Measurements from ENCODE around the gene NUDT3.

NUDT3 gene

DNA sequence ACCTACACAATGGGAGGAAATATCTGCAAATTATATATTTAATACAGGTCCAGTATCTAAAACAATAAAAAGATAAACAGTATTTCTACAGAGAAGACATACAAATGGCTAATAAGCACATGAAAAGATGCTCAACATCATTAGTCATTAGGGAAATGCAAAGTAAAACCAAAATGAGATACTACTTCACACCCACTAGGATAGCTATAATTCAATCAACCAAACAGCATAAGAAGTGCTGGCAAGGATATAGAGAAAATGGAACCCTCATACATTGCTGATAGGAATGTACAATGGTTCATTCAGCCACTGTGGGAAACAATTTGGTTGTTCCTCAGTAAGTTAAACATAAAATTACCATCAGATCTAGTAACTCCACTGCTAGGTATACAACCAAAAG is 48.7 kb downstream of the NUDT3 start:
- no peak overlapping the region for H3K4me3 ChIP-seq (ENCODE audit: low read depth, low read length)
- no peak overlapping the region for H3K27ac ChIP-seq (ENCODE audit: low read depth, low read length)
- no peak overlapping the region for H2AFZ ChIP-seq (ENCODE audit: low read length, unreplicated experiment)
- peaks cover 27% of the 10 kb centered on the region for H3K79me2 ChIP-seq (ENCODE audit: control insufficient read depth, insufficient read depth, low read length, unreplicated experiment)
- no peaks in the 10 kb centered on the region for H3K36me3 ChIP-seq (ENCODE audit: insufficient read depth, low read length)
- no peaks in the 10 kb centered on the region for H3K27me3 ChIP-seq (ENCODE audit: insufficient read depth, low read length)
- H3K4me1 ChIP-seq (ENCODE audit: control insufficient read depth, insufficient read depth, low read length, unreplicated experiment): peaks cover 12% of the 10 kb centered on the region

DNA sequence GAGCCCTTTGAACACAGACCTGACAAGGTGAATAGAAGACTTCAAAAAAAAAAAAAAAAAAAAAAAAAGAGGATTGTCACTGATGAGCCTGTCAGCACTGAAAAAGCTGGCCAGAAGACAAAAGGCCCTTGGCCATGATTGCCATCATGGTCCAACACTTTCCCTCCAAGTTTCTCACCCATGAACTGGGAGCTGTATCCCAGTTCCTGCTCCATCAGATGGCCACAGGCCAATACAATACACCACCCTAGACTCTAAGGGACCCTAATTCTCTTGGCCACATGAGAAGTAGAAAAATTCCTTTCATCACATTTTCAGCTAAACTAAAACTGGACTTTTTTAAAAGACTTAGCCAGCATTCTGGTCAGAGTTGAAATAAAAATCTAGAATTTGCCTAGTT is 50.2 kb downstream of the NUDT3 start:
- H3K79me2 ChIP-seq (ENCODE audit: control insufficient read depth, insufficient read depth, low read length, unreplicated experiment): peaks cover 27% of the 10 kb centered on the region
- no peaks in the 10 kb centered on the region for H3K27me3 ChIP-seq (ENCODE audit: insufficient read depth, low read length)
- no peak overlapping the region for H2AFZ ChIP-seq (ENCODE audit: low read length, unreplicated experiment)
- H3K4me3 ChIP-seq (ENCODE audit: low read depth, low read length): no peak overlapping the region
- H3K36me3 ChIP-seq (ENCODE audit: insufficient read depth, low read length): no peaks in the 10 kb centered on the region
- no peak overlapping the region for H3K27ac ChIP-seq (ENCODE audit: low read depth, low read length)
- H3K4me1 ChIP-seq (ENCODE audit: control insufficient read depth, insufficient read depth, low read length, unreplicated experiment): peaks cover 12% of the 10 kb centered on the region

DNA sequence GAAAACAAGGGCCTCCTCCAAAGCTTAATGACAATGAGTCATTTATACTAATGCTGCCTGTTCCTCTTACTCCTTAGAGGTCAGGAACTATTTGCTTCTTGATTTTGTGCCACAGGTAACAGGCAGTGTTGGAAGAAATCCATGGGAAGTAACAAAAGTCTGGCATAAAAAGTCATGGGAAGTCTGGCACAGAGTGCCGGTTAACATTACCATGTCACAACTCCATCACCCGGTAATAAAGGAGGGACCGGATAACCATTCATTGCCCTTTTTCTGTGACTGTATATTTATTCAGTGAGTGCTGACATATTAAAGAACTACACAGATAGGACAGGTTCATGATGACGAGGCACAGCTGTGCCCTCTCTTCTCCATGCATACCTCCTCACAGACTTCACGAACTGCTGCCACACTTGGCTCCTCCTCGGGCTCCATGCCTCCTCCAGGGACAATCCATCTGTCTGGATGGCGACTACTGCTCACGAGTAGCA is 50.9 kb downstream of the NUDT3 start:
- Histone ChIP-seq H2AFZ (ENCODE audit: low read length, unreplicated experiment) (no peak overlapping the region), H3K79me2 (ENCODE audit: control insufficient read depth, insufficient read depth, low read length, unreplicated experiment) (peaks cover 25% of the 10 kb centered on the region), H3K27ac (ENCODE audit: low read depth, low read length) (no peak overlapping the region), H3K27me3 (ENCODE audit: insufficient read depth, low read length) (no peaks in the 10 kb centered on the region), H3K4me1 (ENCODE audit: control insufficient read depth, insufficient read depth, low read length, unreplicated experiment) (peaks cover 12% of the 10 kb centered on the region), H3K4me3 (ENCODE audit: low read depth, low read length) (no peak overlapping the region), H3K36me3 (ENCODE audit: insufficient read depth, low read length) (no peaks in the 10 kb centered on the region)

DNA sequence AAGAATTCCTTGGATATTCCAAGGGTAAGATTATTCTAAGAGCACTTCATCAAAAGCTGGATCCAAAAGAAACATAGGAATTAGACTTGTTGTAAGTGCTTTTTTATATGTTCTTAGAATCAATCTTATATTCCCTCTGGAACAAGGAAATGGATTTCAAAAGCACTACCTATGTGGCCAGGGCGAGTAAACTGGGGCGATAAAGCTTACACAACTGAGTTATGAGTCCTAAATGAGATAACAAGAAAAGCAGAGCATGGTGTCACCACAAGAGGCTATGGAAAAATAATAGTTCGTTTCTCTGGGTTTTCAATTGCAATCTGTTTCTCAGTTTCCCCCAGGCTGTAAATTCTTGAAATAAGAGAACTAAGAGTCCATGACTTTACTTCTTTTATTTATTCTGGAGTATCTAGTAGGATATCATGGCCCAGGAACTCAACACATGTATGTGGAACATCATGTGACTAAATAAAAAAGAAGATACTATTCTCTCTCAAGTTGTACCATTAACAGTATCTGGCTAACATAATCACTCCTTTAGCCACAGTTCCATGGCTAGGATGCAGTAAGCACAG is 51.5 kb downstream of the NUDT3 start:
- Histone ChIP-seq H3K4me1 (ENCODE audit: control insufficient read depth, insufficient read depth, low read length, unreplicated experiment) (peaks cover 12% of the 10 kb centered on the region), H3K36me3 (ENCODE audit: insufficient read depth, low read length) (no peaks in the 10 kb centered on the region), H3K27ac (ENCODE audit: low read depth, low read length) (no peak overlapping the region), H2AFZ (ENCODE audit: low read length, unreplicated experiment) (no peak overlapping the region), H3K4me3 (ENCODE audit: low read depth, low read length) (no peak overlapping the region), H3K27me3 (ENCODE audit: insufficient read depth, low read length) (no peaks in the 10 kb centered on the region), H3K79me2 (ENCODE audit: control insufficient read depth, insufficient read depth, low read length, unreplicated experiment) (peaks cover 20% of the 10 kb centered on the region)

DNA sequence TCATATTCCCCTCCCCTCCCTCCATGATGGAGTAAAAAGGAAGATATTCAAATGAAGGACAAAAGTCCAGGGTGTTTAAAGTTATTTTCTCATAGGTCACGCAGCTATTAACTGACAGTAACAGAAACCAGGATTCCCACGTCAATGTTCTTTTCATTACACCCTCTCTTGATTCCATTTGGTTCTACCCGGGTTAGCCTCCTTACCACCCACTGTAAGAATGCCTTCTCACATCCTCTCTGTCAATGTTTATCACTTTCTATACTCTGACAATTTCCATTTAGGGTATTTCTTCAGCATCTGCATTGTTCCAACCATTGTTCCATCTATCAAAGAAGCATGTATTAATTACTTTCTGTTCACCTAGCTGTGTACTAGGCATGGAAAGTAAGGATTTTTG is 52.1 kb downstream of the NUDT3 start:
- no peak overlapping the region for H2AFZ ChIP-seq (ENCODE audit: low read length, unreplicated experiment)
- peaks cover 19% of the 10 kb centered on the region for H3K79me2 ChIP-seq (ENCODE audit: control insufficient read depth, insufficient read depth, low read length, unreplicated experiment)
- H3K36me3 ChIP-seq (ENCODE audit: insufficient read depth, low read length): no peaks in the 10 kb centered on the region
- no peaks in the 10 kb centered on the region for H3K27me3 ChIP-seq (ENCODE audit: insufficient read depth, low read length)
- peaks cover 12% of the 10 kb centered on the region for H3K4me1 ChIP-seq (ENCODE audit: control insufficient read depth, insufficient read depth, low read length, unreplicated experiment)
- H3K4me3 ChIP-seq (ENCODE audit: low read depth, low read length): no peak overlapping the region
- H3K27ac ChIP-seq (ENCODE audit: low read depth, low read length): no peak overlapping the region

DNA sequence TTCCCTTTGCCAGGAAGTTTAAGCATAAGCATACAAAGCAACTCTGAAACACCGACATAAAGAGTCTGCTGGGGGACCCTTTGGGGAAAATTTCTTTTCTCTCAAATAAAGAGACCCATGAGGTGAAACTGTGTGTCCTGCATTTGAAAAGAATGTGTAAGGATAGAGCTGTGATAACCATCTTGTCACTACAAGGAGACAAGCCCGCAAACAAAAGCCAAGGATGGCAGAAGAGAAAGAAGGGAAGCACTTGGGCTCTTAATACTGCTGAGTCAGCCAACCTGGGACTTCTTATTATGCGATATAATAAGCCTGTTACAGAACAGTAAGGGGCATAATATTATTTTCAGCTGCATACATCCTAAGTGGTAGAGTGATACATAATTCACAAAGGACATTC is 52.5 kb downstream of the NUDT3 start:
- H3K27me3 ChIP-seq (ENCODE audit: insufficient read depth, low read length): no peaks in the 10 kb centered on the region
- no peak overlapping the region for H3K4me3 ChIP-seq (ENCODE audit: low read depth, low read length)
- H2AFZ ChIP-seq (ENCODE audit: low read length, unreplicated experiment): no peak overlapping the region
- no peaks in the 10 kb centered on the region for H3K36me3 ChIP-seq (ENCODE audit: insufficient read depth, low read length)
- H3K79me2 ChIP-seq (ENCODE audit: control insufficient read depth, insufficient read depth, low read length, unreplicated experiment): peaks cover 19% of the 10 kb centered on the region
- H3K4me1 ChIP-seq (ENCODE audit: control insufficient read depth, insufficient read depth, low read length, unreplicated experiment): peaks cover 12% of the 10 kb centered on the region
- no peak overlapping the region for H3K27ac ChIP-seq (ENCODE audit: low read depth, low read length)

DNA sequence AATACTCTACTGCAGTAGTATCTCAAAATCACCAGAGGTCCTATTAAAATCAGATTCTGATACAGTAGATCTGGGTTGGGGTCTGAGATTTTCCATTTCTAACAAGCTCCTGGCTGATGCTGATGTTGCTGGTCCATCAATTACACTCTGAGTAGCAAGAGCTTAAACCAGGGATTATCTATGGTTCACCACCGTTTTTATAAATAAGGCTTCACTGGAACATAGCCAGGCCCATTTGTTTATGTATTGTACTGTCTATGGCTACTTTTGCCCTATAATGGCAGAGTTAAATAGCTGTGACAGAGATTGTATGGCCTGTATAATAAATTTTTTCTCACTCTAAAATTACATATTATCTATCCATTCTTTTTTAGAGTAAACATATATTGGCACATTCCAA is 53.0 kb downstream of the NUDT3 start:
- H3K27me3 ChIP-seq (ENCODE audit: insufficient read depth, low read length): no peaks in the 10 kb centered on the region
- H3K79me2 ChIP-seq (ENCODE audit: control insufficient read depth, insufficient read depth, low read length, unreplicated experiment): peaks cover 19% of the 10 kb centered on the region
- no peak overlapping the region for H2AFZ ChIP-seq (ENCODE audit: low read length, unreplicated experiment)
- peaks cover 12% of the 10 kb centered on the region for H3K4me1 ChIP-seq (ENCODE audit: control insufficient read depth, insufficient read depth, low read length, unreplicated experiment)
- H3K27ac ChIP-seq (ENCODE audit: low read depth, low read length): no peak overlapping the region
- no peaks in the 10 kb centered on the region for H3K36me3 ChIP-seq (ENCODE audit: insufficient read depth, low read length)
- no peak overlapping the region for H3K4me3 ChIP-seq (ENCODE audit: low read depth, low read length)

DNA sequence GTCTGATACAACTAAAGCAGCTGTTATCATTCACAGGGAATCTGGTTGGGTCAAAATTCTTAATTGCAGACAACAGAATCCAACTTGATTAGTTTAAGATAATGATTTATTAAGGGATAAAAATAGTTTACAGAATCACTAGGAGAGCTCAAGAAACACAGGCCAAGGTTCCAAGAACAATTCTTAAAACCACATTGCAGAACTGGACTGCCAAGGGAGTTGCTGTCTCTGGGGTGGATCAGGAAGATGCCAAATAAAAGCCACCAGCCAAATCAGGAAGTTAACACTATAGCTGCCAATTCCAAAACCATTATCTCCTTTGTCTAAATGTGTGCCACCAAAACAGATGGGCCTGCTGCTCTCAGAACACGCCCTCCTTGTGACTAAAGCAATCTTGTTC is 53.7 kb downstream of the NUDT3 start:
- H3K27me3 ChIP-seq (ENCODE audit: insufficient read depth, low read length): no peaks in the 10 kb centered on the region
- no peak overlapping the region for H3K4me3 ChIP-seq (ENCODE audit: low read depth, low read length)
- H3K79me2 ChIP-seq (ENCODE audit: control insufficient read depth, insufficient read depth, low read length, unreplicated experiment): peaks cover 19% of the 10 kb centered on the region
- H2AFZ ChIP-seq (ENCODE audit: low read length, unreplicated experiment): no peak overlapping the region
- peaks cover 12% of the 10 kb centered on the region for H3K4me1 ChIP-seq (ENCODE audit: control insufficient read depth, insufficient read depth, low read length, unreplicated experiment)
- no peak overlapping the region for H3K27ac ChIP-seq (ENCODE audit: low read depth, low read length)
- H3K36me3 ChIP-seq (ENCODE audit: insufficient read depth, low read length): no peaks in the 10 kb centered on the region

DNA sequence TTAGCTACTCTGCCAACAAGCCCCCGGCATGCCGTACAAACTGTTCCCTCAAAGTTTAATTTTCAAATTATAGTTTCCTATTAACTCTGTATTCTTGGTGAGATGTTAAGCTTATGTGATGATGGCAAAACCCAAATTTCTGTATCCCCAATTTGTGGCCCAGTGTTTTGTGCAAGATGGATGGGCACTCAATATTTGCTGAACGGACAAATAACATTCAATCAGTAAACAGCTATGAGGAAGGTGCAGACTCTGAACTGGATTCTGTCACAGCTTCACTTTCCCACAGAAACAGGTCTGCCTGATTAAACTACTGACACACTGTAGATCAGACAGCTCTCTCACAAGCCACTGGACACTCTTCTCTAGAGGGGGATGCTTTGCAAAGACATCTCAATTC is 54.1 kb downstream of the NUDT3 start:
- Histone ChIP-seq H3K27ac (ENCODE audit: low read depth, low read length) (no peak overlapping the region), H3K4me3 (ENCODE audit: low read depth, low read length) (no peak overlapping the region), H2AFZ (ENCODE audit: low read length, unreplicated experiment) (no peak overlapping the region), H3K36me3 (ENCODE audit: insufficient read depth, low read length) (no peaks in the 10 kb centered on the region; the same call in 1 of the 2 replicates), H3K4me1 (ENCODE audit: control insufficient read depth, insufficient read depth, low read length, unreplicated experiment) (peaks cover 12% of the 10 kb centered on the region), H3K27me3 (ENCODE audit: insufficient read depth, low read length) (no peaks in the 10 kb centered on the region), H3K79me2 (ENCODE audit: control insufficient read depth, insufficient read depth, low read length, unreplicated experiment) (peaks cover 17% of the 10 kb centered on the region)

DNA sequence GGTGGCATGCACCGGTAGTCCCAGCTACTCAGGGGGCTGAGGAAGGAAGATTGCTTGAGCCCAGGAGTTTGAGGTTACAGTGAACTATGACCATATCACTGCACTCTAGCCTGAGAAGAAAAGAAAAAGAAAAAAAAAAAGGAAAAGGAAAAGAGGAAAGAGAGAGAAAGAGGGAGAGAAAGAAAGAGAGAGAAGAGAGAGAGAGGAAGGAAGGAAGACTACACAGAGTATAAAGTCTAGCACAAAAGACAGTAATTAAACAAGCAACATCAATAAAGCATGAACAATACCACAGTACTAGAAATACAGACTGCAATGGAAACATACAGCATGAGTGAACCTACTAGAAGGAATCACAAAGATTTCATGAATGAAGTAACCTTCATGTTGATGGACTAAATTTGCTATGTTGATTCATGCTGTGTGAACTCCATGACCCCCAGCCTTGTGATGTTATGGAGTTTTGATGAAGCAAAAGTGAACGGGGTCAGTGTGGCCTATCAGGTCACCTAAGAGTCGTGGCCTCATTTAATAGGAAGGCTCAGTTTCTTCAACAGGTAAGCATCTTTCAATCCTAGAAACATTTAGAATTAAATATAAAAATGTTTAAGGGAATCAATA is 57.6 kb downstream of the NUDT3 start:
- Histone ChIP-seq H2AFZ (ENCODE audit: low read length, unreplicated experiment) (no peak overlapping the region), H3K27ac (ENCODE audit: low read depth, low read length) (no peak overlapping the region), H3K79me2 (ENCODE audit: control insufficient read depth, insufficient read depth, low read length, unreplicated experiment) (peaks cover 2% of the 10 kb centered on the region)

DNA sequence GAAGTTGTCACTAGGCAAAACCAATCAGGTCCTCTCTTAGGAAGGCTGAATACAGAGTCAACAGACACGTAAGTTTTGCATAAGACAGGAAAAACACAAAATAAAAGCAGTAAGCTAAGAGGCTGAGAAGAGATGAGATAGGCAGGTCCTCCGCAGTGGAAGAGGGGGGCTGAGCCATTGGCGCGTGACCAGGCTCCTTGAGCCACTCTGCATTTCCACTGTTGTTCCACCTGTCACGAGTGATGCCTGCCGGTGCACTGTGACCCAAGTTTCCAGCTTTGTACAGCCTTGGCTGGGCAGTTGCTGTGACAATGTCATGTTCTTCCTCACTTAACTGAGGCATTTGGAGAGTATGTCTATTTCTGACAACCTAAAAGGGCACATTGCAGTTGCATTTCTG is 58.6 kb downstream of the NUDT3 start:
- no peak overlapping the region for H3K27ac ChIP-seq (ENCODE audit: low read depth, low read length)
- H3K27me3 ChIP-seq (ENCODE audit: insufficient read depth, low read length): no peaks in the 10 kb centered on the region
- H3K36me3 ChIP-seq (ENCODE audit: insufficient read depth, low read length): no peaks in the 10 kb centered on the region; the same call in 1 of the 2 replicates
- no peak overlapping the region for H3K4me3 ChIP-seq (ENCODE audit: low read depth, low read length)
- no peaks in the 10 kb centered on the region for H3K79me2 ChIP-seq (ENCODE audit: control insufficient read depth, insufficient read depth, low read length, unreplicated experiment)
- H3K4me1 ChIP-seq (ENCODE audit: control insufficient read depth, insufficient read depth, low read length, unreplicated experiment): no peaks in the 10 kb centered on the region
- H2AFZ ChIP-seq (ENCODE audit: low read length, unreplicated experiment): no peak overlapping the region

More for the DNA sequence above, 57.6 kb downstream of the NUDT3 start:
- Histone ChIP-seq H3K36me3 (ENCODE audit: insufficient read depth, low read length) (no peaks in the 10 kb centered on the region; the same call in 1 of the 2 replicates), H3K4me1 (ENCODE audit: control insufficient read depth, insufficient read depth, low read length, unreplicated experiment) (no peaks in the 10 kb centered on the region), H3K4me3 (ENCODE audit: low read depth, low read length) (no peak overlapping the region), H3K27me3 (ENCODE audit: insufficient read depth, low read length) (no peaks in the 10 kb centered on the region)
